A549 (cell line): ENCODE results near the gene PLCB1.

ENCODE experiments used
- CTCF ChIP-seq: fragments of >200 bp; sonication (Bioruptor Twin); formaldehyde crosslinking; IDR thresholded peaks from 3 replicates; pipeline ENCODE4 v1.5.1; 2016
- MAFK ChIP-seq: fragments of 450-650 bp; IDR thresholded peaks from 2 replicates; pipeline ENCODE4 v1.6.1; 2014; ENCODE audit not compliant: partially characterized antibody
- MAX ChIP-seq: IDR thresholded peaks from 2 replicates; pipeline ENCODE4 v1.6.1; 2012
- POLR2A ChIP-seq: IDR thresholded peaks from 2 replicates; pipeline ENCODE4 v1.6.1; 2012; ENCODE audit warnings: mild to moderate bottlenecking, low read length
- POLR2AphosphoS2 ChIP-seq: conservative IDR thresholded peaks from 2 replicates; pipeline ENCODE4 v1.6.1; 2012; ENCODE audit warnings: low read length, improper control_type of control experiment, inconsistent platforms

GRCh38 chr20:8094850-8095249 lies 37.2 kb upstream of the PLCB1 start:
- no peak for TF ChIP-seq POLR2A
- TF ChIP-seq POLR2AphosphoS2, result no peak
- no peak for TF ChIP-seq CTCF
- TF ChIP-seq MAFK, result no peak
- no peak for TF ChIP-seq MAX
